ENCODE measurements around the gene ZNF81.
"Not testable (repeated sequence)": the region's sequence is repeated elsewhere in the genome, so short reads cannot be mapped to it uniquely, and the experiment has no call there.

Gene ZNF81

DNA sequence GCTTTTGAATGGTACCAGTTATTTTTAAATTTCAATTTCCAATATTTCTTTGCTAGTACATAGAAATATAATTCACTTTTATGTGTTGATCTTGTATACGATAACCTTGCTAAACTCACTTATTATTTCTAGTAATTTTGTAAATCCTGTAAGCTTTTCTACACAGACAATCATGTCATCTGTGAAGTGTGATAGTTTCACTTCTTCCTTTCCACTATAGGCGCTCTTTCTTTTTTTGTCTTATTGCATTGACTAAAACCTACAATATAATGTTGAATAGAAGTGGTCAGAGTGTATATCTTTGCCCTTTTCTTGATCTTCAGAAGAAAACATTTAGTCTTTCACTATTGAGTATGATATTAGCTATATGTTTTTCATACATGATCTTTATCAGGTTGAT lies 90.5 kb downstream of the ZNF81 start:
- Histone ChIP-seq H3K36me3 (replicated peaks) (no peaks in the 10 kb centered on the region), H3K27ac (no peak overlapping the region), H3K4me3 (ENCODE audit: low read depth, low read length) (no peak overlapping the region), H3K27me3 (replicated peaks) (no peaks in the 10 kb centered on the region)
- in situ Hi-C loops (cut with HindIII; ENCODE audit: low pct_ligation_motif_present, low sequenced_read_pairs) = no loop called here
- DNase-seq = no peak
- TF ChIP-seq, protein P1, sequence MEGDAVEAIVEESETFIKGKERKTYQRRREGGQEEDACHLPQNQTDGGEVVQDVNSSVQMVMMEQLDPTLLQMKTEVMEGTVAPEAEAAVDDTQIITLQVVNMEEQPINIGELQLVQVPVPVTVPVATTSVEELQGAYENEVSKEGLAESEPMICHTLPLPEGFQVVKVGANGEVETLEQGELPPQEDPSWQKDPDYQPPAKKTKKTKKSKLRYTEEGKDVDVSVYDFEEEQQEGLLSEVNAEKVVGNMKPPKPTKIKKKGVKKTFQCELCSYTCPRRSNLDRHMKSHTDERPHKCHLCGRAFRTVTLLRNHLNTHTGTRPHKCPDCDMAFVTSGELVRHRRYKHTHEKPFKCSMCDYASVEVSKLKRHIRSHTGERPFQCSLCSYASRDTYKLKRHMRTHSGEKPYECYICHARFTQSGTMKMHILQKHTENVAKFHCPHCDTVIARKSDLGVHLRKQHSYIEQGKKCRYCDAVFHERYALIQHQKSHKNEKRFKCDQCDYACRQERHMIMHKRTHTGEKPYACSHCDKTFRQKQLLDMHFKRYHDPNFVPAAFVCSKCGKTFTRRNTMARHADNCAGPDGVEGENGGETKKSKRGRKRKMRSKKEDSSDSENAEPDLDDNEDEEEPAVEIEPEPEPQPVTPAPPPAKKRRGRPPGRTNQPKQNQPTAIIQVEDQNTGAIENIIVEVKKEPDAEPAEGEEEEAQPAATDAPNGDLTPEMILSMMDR (IDR thresholded peaks at IDR 0.05; ENCODE audit: low read depth, low read length, missing control alignments) = no peak

DNA sequence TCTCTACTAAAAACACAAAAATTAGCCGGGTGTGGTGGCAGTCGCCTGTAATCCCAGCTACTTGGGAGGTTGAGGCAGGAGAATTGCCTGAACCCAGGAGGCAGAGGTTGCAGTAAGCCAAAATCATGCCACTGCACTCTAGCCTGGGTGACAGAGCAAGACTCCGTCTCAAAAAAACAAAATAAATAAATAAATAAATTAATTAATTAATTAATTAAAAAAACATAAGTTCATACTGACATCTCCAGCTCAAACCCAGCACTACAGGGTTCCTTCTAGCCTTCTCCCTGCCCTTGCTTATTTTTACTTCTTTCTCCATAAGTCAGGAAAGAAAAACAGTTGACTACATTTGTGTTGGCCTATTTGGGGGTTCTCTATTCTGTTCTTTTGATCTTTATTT lies 95.3 kb downstream of the ZNF81 start:
- H3K27me3 ChIP-seq (replicated peaks); DNase-seq; in situ Hi-C loops (cut with HindIII; ENCODE audit: low pct_ligation_motif_present, low sequenced_read_pairs); H3K27ac ChIP-seq; H3K36me3 ChIP-seq (replicated peaks); H3K4me3 ChIP-seq (ENCODE audit: low read depth, low read length): not testable (repeated sequence)

DNA sequence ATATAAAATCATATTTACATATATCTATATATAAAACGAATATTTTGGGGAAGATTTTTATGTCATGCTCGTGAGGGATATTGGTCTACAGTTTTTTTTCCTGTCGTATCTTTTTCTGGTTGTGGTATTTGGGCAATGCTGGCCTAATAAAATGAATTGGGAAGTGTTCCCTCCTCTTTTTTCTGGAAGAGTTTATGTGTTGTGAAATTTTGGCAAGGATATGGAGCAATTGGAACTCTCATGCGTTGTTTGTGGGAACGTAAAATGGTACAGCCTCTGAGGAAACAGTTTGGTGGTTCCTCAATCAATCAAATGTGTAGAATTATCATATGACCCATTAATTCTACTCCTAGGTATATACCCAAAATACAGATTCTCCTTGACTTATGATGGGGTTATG lies 97.2 kb downstream of the ZNF81 start:
- no peak for DNase-seq
- TF ChIP-seq, protein P1 (IDR thresholded peaks at IDR 0.05; ENCODE audit: low read depth, low read length, missing control alignments) = no peak
- in situ Hi-C loops (cut with HindIII; ENCODE audit: low pct_ligation_motif_present, low sequenced_read_pairs) = no loop called here
- no peaks in the 10 kb centered on the region for H3K27me3 ChIP-seq (replicated peaks)
- H3K27ac ChIP-seq = no peak overlapping the region
- H3K36me3 ChIP-seq (replicated peaks) = no peaks in the 10 kb centered on the region
- H3K4me3 ChIP-seq (ENCODE audit: low read depth, low read length) = no peak overlapping the region

DNA sequence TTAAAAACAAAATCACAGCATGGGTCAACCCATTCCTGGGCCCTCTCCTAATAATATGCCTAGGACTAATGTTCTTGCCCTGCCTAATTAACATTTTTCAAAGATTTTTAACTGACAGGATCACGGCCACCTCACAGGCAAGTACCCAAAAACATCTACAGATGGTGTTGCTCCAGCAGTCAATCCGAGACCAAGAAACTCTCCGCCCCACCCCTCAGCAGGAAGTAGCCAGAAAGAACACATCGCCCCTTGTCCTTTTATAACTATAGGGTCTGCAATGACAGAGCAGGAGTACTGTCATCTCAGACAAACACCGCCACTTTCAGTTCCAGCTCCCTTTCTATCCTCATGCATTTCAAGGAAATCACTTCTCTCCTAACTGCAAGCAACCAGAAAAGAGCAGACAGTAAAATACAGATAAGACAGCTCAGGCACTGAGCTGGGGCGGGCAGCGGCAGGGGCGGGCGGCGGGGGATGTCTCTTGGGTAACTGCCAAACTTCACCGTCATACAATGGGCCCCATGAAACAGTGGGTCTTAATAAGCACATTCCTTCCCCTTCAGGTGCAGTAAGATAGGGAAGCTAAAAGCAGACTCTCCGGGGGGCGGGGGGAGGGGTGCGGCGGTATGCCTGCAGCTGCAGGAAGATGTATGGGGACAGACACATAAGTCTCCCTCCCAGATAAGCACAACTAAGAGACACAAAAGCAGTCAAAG lies 99.7 kb downstream of the ZNF81 start:
- Histone ChIP-seq H3K36me3 (replicated peaks) (no peaks in the 10 kb centered on the region), H3K27me3 (replicated peaks) (no peaks in the 10 kb centered on the region), H3K27ac (no peak overlapping the region), H3K4me3 (ENCODE audit: low read depth, low read length) (no peak overlapping the region)
- DNase-seq = no peak
- TF ChIP-seq, protein P1 (IDR thresholded peaks at IDR 0.05; ENCODE audit: low read depth, low read length, missing control alignments) = no peak
- in situ Hi-C loops (cut with HindIII; ENCODE audit: low pct_ligation_motif_present, low sequenced_read_pairs) = no loop called here

DNA sequence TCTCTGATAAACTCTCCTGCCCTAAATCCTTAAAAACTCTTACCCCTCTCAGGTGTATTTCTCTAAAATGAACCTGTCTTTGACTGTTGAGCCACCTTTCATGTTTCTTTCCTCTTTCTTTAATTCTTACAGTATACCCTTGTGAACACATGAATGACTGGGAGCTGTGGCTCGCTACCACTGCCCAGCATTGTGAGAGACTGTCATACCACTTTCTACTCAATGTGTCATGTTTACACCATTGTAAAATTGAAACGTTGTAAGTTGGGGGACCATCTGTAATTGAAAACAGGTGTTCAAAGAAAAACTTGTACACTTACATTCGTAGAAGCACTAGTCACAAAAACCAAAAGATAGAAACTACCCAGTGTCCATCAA lies 100.2 kb downstream of the ZNF81 start:
- H3K36me3 ChIP-seq (replicated peaks) = no peaks in the 10 kb centered on the region
- DNase-seq = no peak
- no peaks in the 10 kb centered on the region for H3K27me3 ChIP-seq (replicated peaks)
- in situ Hi-C loops (cut with HindIII; ENCODE audit: low pct_ligation_motif_present, low sequenced_read_pairs) = no loop called here
- H3K4me3 ChIP-seq (ENCODE audit: low read depth, low read length) = no peak overlapping the region
- TF ChIP-seq, protein P1 (IDR thresholded peaks at IDR 0.05; ENCODE audit: low read depth, low read length, missing control alignments) = no peak
- H3K27ac ChIP-seq = no peak overlapping the region

DNA sequence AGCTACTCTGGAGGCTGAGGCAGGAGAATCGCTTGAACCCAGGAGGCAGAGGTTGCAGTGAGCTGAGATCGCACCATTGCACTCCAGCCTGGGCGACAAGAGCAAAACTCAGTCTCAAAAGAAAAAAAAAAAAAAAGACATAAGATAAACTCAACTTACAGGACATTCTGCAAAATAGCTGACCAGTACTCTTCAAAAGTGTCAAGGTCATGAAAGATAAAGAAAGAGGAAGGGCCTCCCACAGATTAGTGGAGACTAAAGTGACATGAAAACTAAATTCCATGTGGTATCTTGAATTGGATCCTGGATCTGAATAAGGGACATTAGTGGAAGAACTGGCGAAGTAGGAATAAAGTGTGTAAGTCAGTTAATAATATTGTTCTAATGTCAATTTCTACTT lies 103.7 kb downstream of the ZNF81 start:
- Histone ChIP-seq H3K27ac (no peak overlapping the region), H3K27me3 (replicated peaks) (no peaks in the 10 kb centered on the region), H3K4me3 (ENCODE audit: low read depth, low read length) (no peak overlapping the region), H3K36me3 (replicated peaks) (no peaks in the 10 kb centered on the region)
- TF ChIP-seq, protein P1 (IDR thresholded peaks at IDR 0.05; ENCODE audit: low read depth, low read length, missing control alignments) = no peak
- in situ Hi-C loops (cut with HindIII; ENCODE audit: low pct_ligation_motif_present, low sequenced_read_pairs) = no loop called here
- DNase-seq = no peak
